GM18526 (cell line): ENCODE measurements around the gene CNNM2.

Experiments used
- POLR2A ChIP-seq: IDR thresholded peaks from 3 replicates; pipeline ENCODE4 v1.6.1; 2011; ENCODE audit not compliant: insufficient read length; ENCODE audit errors: extremely low read depth

The CNNM2 gene

GRCh38 chr10:103069453-103070331, 151.6 kb downstream of the CNNM2 start:
- no peak for TF ChIP-seq POLR2A

GRCh38 chr10:103072276-103072675, 154.2 kb downstream of the CNNM2 start:
- TF ChIP-seq POLR2A: no peak

- no peak for TF ChIP-seq POLR2A
Observed at GRCh38 chr10:103072891-103073290, 154.8 kb downstream of the CNNM2 start.

GRCh38 chr10:103077020-103077419, 158.9 kb downstream of the CNNM2 start:
- no peak for TF ChIP-seq POLR2A

- TF ChIP-seq POLR2A: no peak
Observed at GRCh38 chr10:103077491-103078308, 159.6 kb downstream of the CNNM2 start.

- no peak for TF ChIP-seq POLR2A
Observed at GRCh38 chr10:103078309-103078615, 160.2 kb downstream of the CNNM2 start.

GRCh38 chr10:103078676-103079075, 160.6 kb downstream of the CNNM2 start:
- TF ChIP-seq POLR2A: no peak

- no peak for TF ChIP-seq POLR2A
Observed at GRCh38 chr10:103079100-103079499, 161.0 kb downstream of the CNNM2 start.

- TF ChIP-seq POLR2A: no peak
Observed at GRCh38 chr10:103079946-103080345, 161.9 kb downstream of the CNNM2 start.

- no peak for TF ChIP-seq POLR2A
Observed at GRCh38 chr10:103080891-103081581, 162.9 kb downstream of the CNNM2 start.

- no peak for TF ChIP-seq POLR2A
Observed at GRCh38 chr10:103082683-103083082, 164.6 kb downstream of the CNNM2 start.

- TF ChIP-seq POLR2A: no peak
Observed at GRCh38 chr10:103083266-103083976, 165.3 kb downstream of the CNNM2 start.

- TF ChIP-seq POLR2A: no peak
Observed at GRCh38 chr10:103083977-103084320, 165.9 kb downstream of the CNNM2 start.

GRCh38 chr10:103086261-103086660, 168.2 kb downstream of the CNNM2 start:
- TF ChIP-seq POLR2A: no peak

- TF ChIP-seq POLR2A: no peak
Observed at GRCh38 chr10:103086799-103087198, 168.7 kb downstream of the CNNM2 start.

GRCh38 chr10:103089493-103089892, 171.4 kb downstream of the CNNM2 start:
- no peak for TF ChIP-seq POLR2A

- TF ChIP-seq POLR2A: no peak
Observed at GRCh38 chr10:103090911-103091310, 172.8 kb downstream of the CNNM2 start.
